Natural killer cell (primary cell): ENCODE data around the gene CREBZF. TPM values are rescaled to one million over a fixed set of nuclear protein-coding genes. Genes with fewer than 3 reads are reported as not detected.

ENCODE experiments used
- ATAC-seq, 3 donors: fragments of 150-1000 bp in 2 of 3; fragments of 200-7000 bp in 1 of 3; cut with Tn5 transposase; 1 replicate in 1 of 3; 2 replicates in 2 of 3; pipeline ENCODE4 v1.10.0; 2021; ENCODE audit warnings: mild to moderate bottlenecking in 2 of 3, moderate library complexity in 2 of 3
- DNase-seq, 2 donors: peaks; one replicate each; pipeline versions ENCODE4 v3.0.0 to v3.0.0-alpha.2; 2013 to 2021; ENCODE audit warnings: mixed read lengths in 1 of 2
- H3K27ac ChIP-seq: one replicate; pipeline ENCODE4 v1.5.1; 2013; ENCODE audit warnings: mild to moderate bottlenecking, low read length
- H3K27me3 ChIP-seq: one replicate; pipeline ENCODE4 v1.6.1; 2013; ENCODE audit warnings: low read length; ENCODE audit not compliant: control insufficient read depth, insufficient read depth
- H3K36me3 ChIP-seq: one replicate; pipeline ENCODE4 v1.6.1; 2013; ENCODE audit warnings: low read length; ENCODE audit not compliant: control insufficient read depth, insufficient read depth
- H3K4me1 ChIP-seq: one replicate; pipeline ENCODE4 v1.6.1; 2013; ENCODE audit warnings: low read length; ENCODE audit not compliant: control insufficient read depth, insufficient read depth
- H3K4me3 ChIP-seq: one replicate; pipeline ENCODE4 v1.5.1; 2013; ENCODE audit warnings: low read length
- H3K9me3 ChIP-seq: one replicate; pipeline ENCODE4 v1.6.1; 2013; ENCODE audit warnings: low read length; ENCODE audit not compliant: control insufficient read depth, insufficient read depth
- H3K27ac Mint-ChIP-seq, 2 donors: one replicate each; pipeline ENCODE4 v1.8.0; 2022; ENCODE audit warnings: mild to moderate bottlenecking in 2 of 2, mixed read lengths in 2 of 2, moderate library complexity in 1 of 2
- H3K27me3 Mint-ChIP-seq, 2 donors: one replicate each; pipeline ENCODE4 v1.8.0; 2022; ENCODE audit warnings: low read depth in 2 of 2, mixed read lengths in 2 of 2
- H3K36me3 Mint-ChIP-seq: one replicate; pipeline ENCODE4 v1.8.0; 2022; ENCODE audit warnings: mixed read lengths
- H3K4me1 Mint-ChIP-seq, 2 donors: one replicate each; pipeline ENCODE4 v1.8.0; 2022; ENCODE audit warnings: mixed read lengths in 2 of 2
- H3K4me3 Mint-ChIP-seq: one replicate; pipeline ENCODE4 v1.8.0; 2022; ENCODE audit warnings: mild to moderate bottlenecking, moderate library complexity, mixed read lengths
- H3K9me3 Mint-ChIP-seq, 2 donors: one replicate each; pipeline ENCODE4 v1.8.0; 2022; ENCODE audit warnings: mixed read lengths in 2 of 2
- WGBS: methylation state at CpG from one replicate; pipeline ENCODE4 v1.1.7; 2013; ENCODE audit warnings: missing lambda C conversion rate; ENCODE audit not compliant: insufficient coverage; 5-methylcytosine and 5-hydroxymethylcytosine counted together
- intact Hi-C: fragments of 100-400 bp; cut with micrococcal nuclease; formaldehyde crosslinking; loops from one replicate; pipeline ENCODE4 v1.14.2; 2022
- total RNA-seq, 4 donors: library from RNA; stranded (reverse); fragments of 120-200 nt in 1 of 4; gene quantifications; one replicate each; pipeline versions ENCODE4 v1.2.3 to v1.2.4, GENCODE V29; 2013 to 2022
- TF ChIP-seq, protein P1 (sequence below): fragments of 200-600 bp; IDR thresholded peaks from one replicate; pipeline ENCODE4 v1.8.0; 2022; ENCODE audit warnings: antibody characterized with exemption

CREBZF gene, protein sequence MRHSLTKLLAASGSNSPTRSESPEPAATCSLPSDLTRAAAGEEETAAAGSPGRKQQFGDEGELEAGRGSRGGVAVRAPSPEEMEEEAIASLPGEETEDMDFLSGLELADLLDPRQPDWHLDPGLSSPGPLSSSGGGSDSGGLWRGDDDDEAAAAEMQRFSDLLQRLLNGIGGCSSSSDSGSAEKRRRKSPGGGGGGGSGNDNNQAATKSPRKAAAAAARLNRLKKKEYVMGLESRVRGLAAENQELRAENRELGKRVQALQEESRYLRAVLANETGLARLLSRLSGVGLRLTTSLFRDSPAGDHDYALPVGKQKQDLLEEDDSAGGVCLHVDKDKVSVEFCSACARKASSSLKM
- 10 to 100 TPM; 60.1 to 92.7 (median 82.0) TPM for total RNA-seq
- total RNA-seq (2013), result 107 TPM

DNA sequence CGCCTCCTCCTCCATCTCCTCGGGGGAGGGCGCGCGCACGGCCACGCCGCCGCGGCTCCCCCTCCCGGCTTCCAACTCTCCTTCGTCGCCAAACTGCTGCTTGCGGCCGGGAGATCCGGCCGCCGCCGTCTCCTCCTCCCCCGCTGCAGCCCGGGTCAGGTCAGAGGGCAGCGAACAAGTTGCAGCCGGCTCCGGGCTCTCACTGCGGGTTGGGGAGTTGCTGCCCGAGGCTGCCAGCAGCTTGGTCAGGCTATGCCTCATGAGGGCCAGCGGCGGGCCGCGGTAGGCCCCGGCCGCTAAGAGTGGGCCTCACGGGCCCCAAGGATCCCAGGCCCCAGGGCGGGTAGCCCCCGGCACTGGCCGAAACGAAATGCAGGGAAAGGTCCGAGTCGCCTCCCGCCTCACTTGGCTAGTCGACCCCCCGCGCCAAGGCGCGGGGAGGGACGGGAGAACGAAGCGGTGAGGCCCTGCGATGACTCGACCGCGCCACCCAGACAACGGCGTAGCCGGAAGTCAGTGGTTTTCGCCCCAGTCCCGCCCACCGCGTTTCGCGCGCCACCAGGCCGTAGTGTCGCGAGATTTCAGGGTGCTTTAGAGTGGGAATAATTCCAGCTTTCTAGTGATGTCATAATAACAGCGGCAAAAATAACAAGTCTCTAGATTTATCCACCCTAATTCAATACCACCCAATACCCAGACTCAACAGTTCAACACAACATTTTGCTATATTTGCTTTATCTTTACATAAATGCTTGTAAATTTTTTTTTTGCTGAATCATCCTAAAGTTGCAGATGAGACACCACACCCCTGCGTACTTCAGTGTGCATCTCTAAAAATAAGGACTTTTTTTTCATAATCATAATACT, at the start of gene CREBZF:
TSS of gene CREBZF (minus strand) at position 515 of the 867 bp plus-strand sequence. CDS start at position 261, 254 bp downstream.
- intact Hi-C loops, result loop anchor here (1.0 to 5.0 kb wide), 6 partner anchors 18 to 580 kb away; partner anchors contain the start of genes CCDC83, PICALM, TMEM126A and TMEM126B
- Mint-ChIP-seq H3K9me3 (no peaks in the 10 kb centered on the region), H3K36me3 (peaks cover 6% of the 10 kb centered on the region), H3K4me1 (peaks cover 50 to 55% of the 10 kb centered on the region in 2 donors), H3K4me3 (peak within 1 kb of the TSS; percentile 98), H3K27ac (peak within 1 kb of the TSS; percentile 98), H3K27me3 (no peaks in the 10 kb centered on the region)
- Histone ChIP-seq H3K4me1 (peaks cover 11% of the 10 kb centered on the region), H3K27me3 (no peaks in the 10 kb centered on the region), H3K4me3 (peak within 1 kb of the TSS; percentile 94), H3K27ac (peak within 1 kb of the TSS; percentile 100), H3K9me3 (no peaks in the 10 kb centered on the region), H3K36me3 (peaks cover 15% of the 10 kb centered on the region)
- TF ChIP-seq, protein P1, sequence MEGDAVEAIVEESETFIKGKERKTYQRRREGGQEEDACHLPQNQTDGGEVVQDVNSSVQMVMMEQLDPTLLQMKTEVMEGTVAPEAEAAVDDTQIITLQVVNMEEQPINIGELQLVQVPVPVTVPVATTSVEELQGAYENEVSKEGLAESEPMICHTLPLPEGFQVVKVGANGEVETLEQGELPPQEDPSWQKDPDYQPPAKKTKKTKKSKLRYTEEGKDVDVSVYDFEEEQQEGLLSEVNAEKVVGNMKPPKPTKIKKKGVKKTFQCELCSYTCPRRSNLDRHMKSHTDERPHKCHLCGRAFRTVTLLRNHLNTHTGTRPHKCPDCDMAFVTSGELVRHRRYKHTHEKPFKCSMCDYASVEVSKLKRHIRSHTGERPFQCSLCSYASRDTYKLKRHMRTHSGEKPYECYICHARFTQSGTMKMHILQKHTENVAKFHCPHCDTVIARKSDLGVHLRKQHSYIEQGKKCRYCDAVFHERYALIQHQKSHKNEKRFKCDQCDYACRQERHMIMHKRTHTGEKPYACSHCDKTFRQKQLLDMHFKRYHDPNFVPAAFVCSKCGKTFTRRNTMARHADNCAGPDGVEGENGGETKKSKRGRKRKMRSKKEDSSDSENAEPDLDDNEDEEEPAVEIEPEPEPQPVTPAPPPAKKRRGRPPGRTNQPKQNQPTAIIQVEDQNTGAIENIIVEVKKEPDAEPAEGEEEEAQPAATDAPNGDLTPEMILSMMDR, result no peak
- DNase-seq (peak; percentile 95 to 96), ATAC-seq (peak; percentile 72 to 86 (median 79))
- under 1% methylated on average over 67 of the region's 67 CpGs for WGBS

DNA sequence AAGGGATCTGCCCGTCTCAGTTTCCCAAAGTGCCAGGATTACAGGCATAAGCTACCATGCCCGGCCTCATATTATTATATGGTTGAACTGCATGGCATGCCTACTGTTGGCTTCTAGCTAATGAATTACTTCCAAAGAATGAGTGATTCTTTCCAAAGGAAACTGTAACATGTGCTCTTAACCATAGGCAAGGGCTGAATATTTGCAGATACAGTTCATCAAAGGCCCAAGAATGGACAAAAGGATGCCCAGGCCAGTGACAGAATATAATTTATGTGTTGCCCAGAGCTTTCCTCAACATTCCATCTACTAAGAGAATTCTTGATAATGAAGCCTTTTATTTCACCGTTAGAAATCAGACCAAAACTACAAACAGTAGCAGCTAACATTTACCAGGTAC, 48.0 kb upstream of the CREBZF start:
- H3K36me3 Mint-ChIP-seq, result peaks cover 14% of the 10 kb centered on the region
- H3K9me3 Mint-ChIP-seq, result no peaks in the 10 kb centered on the region
- peak overlapping the region in 1 of 2 donors; percentile 29 for H3K27ac Mint-ChIP-seq
- TF ChIP-seq, protein P1, result no peak
- Histone ChIP-seq H3K27me3 (no peaks in the 10 kb centered on the region), H3K9me3 (no peaks in the 10 kb centered on the region), H3K27ac (no peak overlapping the region), H3K4me1 (no peaks in the 10 kb centered on the region), H3K4me3 (no peak overlapping the region), H3K36me3 (peaks cover 25% of the 10 kb centered on the region)
- intact Hi-C loops, result no loop called here
- peaks cover 0 to 8% of the 10 kb centered on the region in 2 donors for H3K4me1 Mint-ChIP-seq
- 98% methylated on average over 3 of the region's 3 CpGs for WGBS
- H3K27me3 Mint-ChIP-seq, result no peaks in the 10 kb centered on the region
- ATAC-seq, result no peak
- H3K4me3 Mint-ChIP-seq, result no peak overlapping the region
- DNase-seq, result no peak

DNA sequence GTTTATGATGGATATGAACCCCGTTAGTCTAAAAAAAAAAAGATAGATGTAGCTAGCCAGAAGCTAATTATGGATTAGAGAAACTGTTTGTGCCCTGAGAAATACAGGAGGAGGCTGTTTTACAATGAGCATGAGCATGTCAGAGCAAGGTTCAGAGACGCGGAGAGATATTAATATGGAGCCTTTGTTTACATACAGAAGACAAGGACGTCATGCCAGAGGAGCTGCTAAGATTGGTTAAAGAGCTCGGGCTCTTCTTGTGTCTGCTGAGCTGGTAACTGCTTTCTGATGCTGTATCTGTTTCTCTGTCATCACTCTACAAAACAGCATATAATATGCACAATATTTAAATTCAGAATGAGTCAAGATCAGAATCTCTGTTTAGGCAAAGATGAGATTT, 46.0 kb upstream of the CREBZF start:
- H3K4me1 ChIP-seq, result no peaks in the 10 kb centered on the region
- peak overlapping the region; percentile 29 to 53 for H3K27ac Mint-ChIP-seq
- 99% methylated on average over 5 of the region's 5 CpGs for WGBS
- TF ChIP-seq, protein P1, result no peak
- ATAC-seq, result no peak
- DNase-seq, result no peak
- intact Hi-C loops, result no loop called here
- peaks cover 28% of the 10 kb centered on the region for H3K36me3 ChIP-seq
- H3K27me3 ChIP-seq, result no peaks in the 10 kb centered on the region
- H3K4me3 Mint-ChIP-seq, result no peak overlapping the region
- H3K9me3 Mint-ChIP-seq, result no peaks in the 10 kb centered on the region
- H3K4me1 Mint-ChIP-seq, result peaks cover 0 to 8% of the 10 kb centered on the region in 2 donors
- no peaks in the 10 kb centered on the region for H3K9me3 ChIP-seq
- H3K27ac ChIP-seq, result no peak overlapping the region
- H3K27me3 Mint-ChIP-seq, result no peaks in the 10 kb centered on the region
- peaks cover 21% of the 10 kb centered on the region for H3K36me3 Mint-ChIP-seq
- H3K4me3 ChIP-seq, result no peak overlapping the region
